K562 (cell line): ENCODE data around the gene PPP3CA.

Experiments used
- EZH2 ChIP-seq: IDR thresholded peaks from 2 replicates; pipeline ENCODE4 v1.6.1; 2012; ENCODE audit warnings: low read depth, mild to moderate bottlenecking, inconsistent platforms, low read length, borderline replicate concordance
- ZNF174 ChIP-seq: fragments of 250-450 bp; sonication (Bioruptor Pico); IDR thresholded peaks from 2 replicates; pipeline ENCODE4 v1.4.0; 2020; ENCODE audit warnings: mild to moderate bottlenecking

DNA sequence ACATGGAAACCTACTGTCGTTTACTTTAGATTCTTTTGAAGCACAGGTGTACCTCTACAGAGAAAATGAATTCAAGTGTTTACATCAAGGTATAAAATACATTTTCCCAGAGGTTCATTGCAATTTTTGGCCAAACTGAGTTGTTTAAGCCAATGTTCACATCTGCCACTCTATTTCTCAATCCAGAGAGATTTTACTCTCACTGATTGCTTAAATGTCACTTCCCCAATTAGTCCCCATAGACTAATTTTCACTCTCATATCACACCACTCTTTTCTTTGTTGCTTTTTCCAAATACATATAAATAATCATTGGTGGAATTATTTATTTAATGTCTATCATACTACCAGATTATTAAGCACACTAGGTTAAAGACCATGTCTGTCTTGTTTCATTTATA is 271.8 kb downstream of the PPP3CA start:
- TF ChIP-seq ZNF174, result no peak
- TF ChIP-seq EZH2, result no peak
